ENCODE measurements around the gene PHC3.

- TF ChIP-seq TAF1 (IDR thresholded peaks at IDR 0.05; ENCODE audit: borderline replicate concordance, low read depth, low read length) (no peak), POLR2AphosphoS5 (IDR thresholded peaks at IDR 0.05; ENCODE audit: low read depth, low read length) (no peak)
These were observed 90.9 kb downstream of the PHC3 start for GRCh38 chr3:170090601-170090981.

Measured in GM12892 (cell line).